GM23248 (cell line): ENCODE data around the gene PRF1. TPM values are rescaled to one million over a fixed set of nuclear protein-coding genes. Genes with fewer than 3 reads are reported as not detected.
"Not testable (repeated sequence)": the region's sequence is repeated elsewhere in the genome, so short reads cannot be mapped to it uniquely, and the experiment has no call there.

Experiments
- DNase-seq: peaks from one replicate; pipeline ENCODE4 v3.0.0-alpha.2; 2015
- H2AFZ ChIP-seq: fragments of 200-600 bp; sonication (generic); 2 replicates; pipeline ENCODE4 v1.6.1; 2016; ENCODE audit warnings: antibody characterized with exemption
- H3F3A ChIP-seq: fragments of 200-600 bp; sonication (generic); 2 replicates; pipeline ENCODE4 v1.6.1; 2016; ENCODE audit warnings: mild to moderate bottlenecking, antibody characterized with exemption, mixed run types; ENCODE audit not compliant: insufficient read depth
- H3K27ac ChIP-seq: fragments of 200-600 bp; sonication (generic); 2 replicates; pipeline ENCODE4 v1.5.1; 2016; ENCODE audit warnings: mild to moderate bottlenecking
- H3K27me3 ChIP-seq: fragments of 200-600 bp; sonication (generic); replicated peaks from 2 replicates; pipeline ENCODE4 v1.6.1; 2016; ENCODE audit warnings: mild to moderate bottlenecking; ENCODE audit not compliant: insufficient read depth
- H3K36me3 ChIP-seq: fragments of 200-600 bp; sonication (generic); 2 replicates; pipeline ENCODE4 v1.6.1; 2016; ENCODE audit warnings: low read depth, mild to moderate bottlenecking
- H3K4me1 ChIP-seq: fragments of 200-600 bp; sonication (generic); 2 replicates; pipeline ENCODE4 v1.6.1; 2016; ENCODE audit warnings: mild to moderate bottlenecking; ENCODE audit not compliant: insufficient read depth
- H3K4me2 ChIP-seq: fragments of 200-600 bp; sonication (generic); one replicate; pipeline ENCODE4 v1.6.1; 2016; ENCODE audit warnings: mild to moderate bottlenecking; ENCODE audit not compliant: unreplicated experiment
- H3K4me3 ChIP-seq: fragments of 200-600 bp; sonication (generic); 2 replicates; pipeline ENCODE4 v1.5.1; 2016; ENCODE audit warnings: mild to moderate bottlenecking
- H3K79me2 ChIP-seq: fragments of 200-600 bp; sonication (generic); 2 replicates; pipeline ENCODE4 v1.6.1; 2016; ENCODE audit warnings: mild to moderate bottlenecking; ENCODE audit not compliant: insufficient read depth
- H3K9ac ChIP-seq: fragments of 200-600 bp; sonication (generic); 2 replicates; pipeline ENCODE4 v1.6.1; 2016; ENCODE audit warnings: mild to moderate bottlenecking
- H3K9me2 ChIP-seq: fragments of 200-600 bp; sonication (generic); 2 replicates; pipeline ENCODE4 v1.6.1; 2016; ENCODE audit warnings: mixed run types, mild to moderate bottlenecking, moderate library complexity; ENCODE audit not compliant: insufficient read depth
- H3K9me3 ChIP-seq: fragments of 200-600 bp; sonication (generic); one replicate; pipeline ENCODE4 v1.6.1; 2017; ENCODE audit warnings: low read depth
- H4K20me1 ChIP-seq: fragments of 200-600 bp; sonication (generic); 2 replicates; pipeline ENCODE4 v1.6.0; 2016; ENCODE audit not compliant: insufficient read depth
- EZH2 ChIP-seq: fragments of 200-600 bp; sonication (generic); IDR thresholded peaks from 2 replicates; pipeline ENCODE4 v1.6.1; 2018; ENCODE audit warnings: antibody characterized with exemption, mild to moderate bottlenecking; ENCODE audit not compliant: insufficient read depth, poor library complexity, severe bottlenecking
- EZH2phosphoT487 ChIP-seq: fragments of 200-600 bp; sonication (generic); IDR thresholded peaks from 2 replicates; pipeline ENCODE4 v1.6.1; 2018; ENCODE audit warnings: antibody characterized with exemption, moderate library complexity, mild to moderate bottlenecking, low read depth; ENCODE audit not compliant: insufficient read depth
- WGBS, 2 experiments: methylation state at CpG; one replicate each; pipeline ENCODE4 v1.1.6; 2015 to 2017; ENCODE audit warnings: low lambda C conversion rate in 2 of 2, low coverage in 1 of 2; ENCODE audit errors: missing lambda C conversion rate in 2 of 2; 5-methylcytosine and 5-hydroxymethylcytosine counted together
- in situ Hi-C: fragments of 300-500 bp; cut with MboI; formaldehyde crosslinking; loops from 2 replicates; pipeline ENCODE4 v1.15.0; 2020
- polyA plus RNA-seq: library from polyadenylated mRNA; unstranded; fragments of >200 nt; fragmentation: Nextera tagmentation; extraction: Ambion mirVana; gene quantifications from 2 replicates; pipeline ENCODE4 v1.2.1, GENCODE V29; 2016
- total RNA-seq: library from RNA; depleted of rRNA; stranded (reverse); fragments of >200 nt; shearing (Covaris generic); gene quantifications from 2 replicates; pipeline ENCODE4 v1.2.3, GENCODE V29; 2014

PRF1 gene
- total and polyA plus RNA-seq, 2 experiments from 2014 or later, result not detected

- no peaks in the 10 kb centered on the region for H3K9me2 ChIP-seq
- no peak overlapping the region for H3K4me2 ChIP-seq
- H4K20me1 ChIP-seq, result no peaks in the 10 kb centered on the region
- WGBS, 2 experiments, result 10 to 21% methylated on average over 4 of the region's 4 CpGs
- TF ChIP-seq EZH2phosphoT487, result no peak
- no peak for TF ChIP-seq EZH2
- H3K27ac ChIP-seq, result peak overlapping the region; percentile 61
- in situ Hi-C loops, result no loop called here
- peaks cover 22% of the 10 kb centered on the region for H3F3A ChIP-seq
- H3K4me3 ChIP-seq, result no peak overlapping the region
- no peaks in the 10 kb centered on the region for H3K36me3 ChIP-seq
- H3K79me2 ChIP-seq, result no peaks in the 10 kb centered on the region
- no peaks in the 10 kb centered on the region for H3K27me3 ChIP-seq
- no peak overlapping the region for H2AFZ ChIP-seq
- H3K9me3 ChIP-seq, result no peaks in the 10 kb centered on the region
- 0 out of 2 replicates have a peak overlapping the region, but pooled peaks have one; percentile 36 for H3K9ac ChIP-seq
- H3K4me1 ChIP-seq, result peaks cover 25% of the 10 kb centered on the region
- peak; percentile 96 for DNase-seq
Measured at GRCh38 chr10:70649526-70649925, 47.0 kb upstream of the PRF1 start.

GRCh38 chr10:70648427-70648826 is 45.9 kb upstream of the PRF1 start:
- WGBS, 2 experiments, result 96 to 97% methylated on average over 3 of the region's 3 CpGs
- Histone ChIP-seq H3K27ac (no peak overlapping the region), H3F3A (peaks cover 12% of the 10 kb centered on the region; the same call in 1 of the 2 replicates), H3K4me3 (no peak overlapping the region), H2AFZ (no peak overlapping the region), H3K4me2 (no peak overlapping the region), H3K4me1 (peaks cover 16% of the 10 kb centered on the region), H4K20me1 (no peaks in the 10 kb centered on the region), H3K9me2 (no peaks in the 10 kb centered on the region), H3K27me3 (no peaks in the 10 kb centered on the region), H3K36me3 (no peaks in the 10 kb centered on the region), H3K9ac (no peak overlapping the region), H3K9me3 (no peaks in the 10 kb centered on the region), H3K79me2 (no peaks in the 10 kb centered on the region)
- TF ChIP-seq EZH2 (no peak), EZH2phosphoT487 (no peak)
- in situ Hi-C loops, result no loop called here
- no peak for DNase-seq

- in situ Hi-C loops, result no loop called here
- H4K20me1 ChIP-seq, result no peaks in the 10 kb centered on the region
- DNase-seq, result no peak
- TF ChIP-seq EZH2, result no peak
- H3K27me3 ChIP-seq, result no peaks in the 10 kb centered on the region
- no peaks in the 10 kb centered on the region for H3K79me2 ChIP-seq
- no peak overlapping the region for H2AFZ ChIP-seq
- no peak overlapping the region for H3K27ac ChIP-seq
- no peak overlapping the region for H3K4me2 ChIP-seq
- no peak overlapping the region for H3K4me3 ChIP-seq
- no peaks in the 10 kb centered on the region for H3K9me3 ChIP-seq
- H3F3A ChIP-seq, result peaks cover 3% of the 10 kb centered on the region; the same call in 1 of the 2 replicates
- peaks cover 8% of the 10 kb centered on the region for H3K4me1 ChIP-seq
- WGBS, 2 experiments, result 90 to 97% methylated on average over 2 of the region's 3 CpGs
- H3K9me2 ChIP-seq, result no peaks in the 10 kb centered on the region
- no peaks in the 10 kb centered on the region for H3K36me3 ChIP-seq
- no peak overlapping the region for H3K9ac ChIP-seq
Measured at GRCh38 chr10:70647086-70647485, 44.5 kb upstream of the PRF1 start.

GRCh38 chr10:70644959-70645358 is 42.4 kb upstream of the PRF1 start:
- H3K79me2 ChIP-seq, in situ Hi-C loops, H3F3A ChIP-seq, H4K20me1 ChIP-seq, H3K36me3 ChIP-seq, H2AFZ ChIP-seq, H3K4me2 ChIP-seq, H3K9me2 ChIP-seq, H3K4me3 ChIP-seq, H3K4me1 ChIP-seq, H3K9ac ChIP-seq, DNase-seq, H3K27me3 ChIP-seq, H3K9me3 ChIP-seq, H3K27ac ChIP-seq: not testable (repeated sequence)
- 50 to 52% methylated on average over 8 of the region's 8 CpGs for WGBS, 2 experiments

- H3K79me2 ChIP-seq, H3K36me3 ChIP-seq, H3K27ac ChIP-seq, DNase-seq, H3K27me3 ChIP-seq, H4K20me1 ChIP-seq, H3K4me3 ChIP-seq, H3K4me2 ChIP-seq, H3F3A ChIP-seq, H3K4me1 ChIP-seq, in situ Hi-C loops, H3K9me3 ChIP-seq, H3K9ac ChIP-seq, H2AFZ ChIP-seq, H3K9me2 ChIP-seq: not testable (repeated sequence)
- 77 to 84% methylated on average over 3 of the region's 3 CpGs for WGBS, 2 experiments
Measured at GRCh38 chr10:70643272-70643671, 40.7 kb upstream of the PRF1 start.

GRCh38 chr10:70639640-70640383 is 37.3 kb upstream of the PRF1 start:
- H3K9me2 ChIP-seq, H3F3A ChIP-seq, H3K27me3 ChIP-seq, H3K4me2 ChIP-seq, H3K79me2 ChIP-seq, H2AFZ ChIP-seq, H3K4me1 ChIP-seq, H3K27ac ChIP-seq, H3K9ac ChIP-seq, in situ Hi-C loops, H3K36me3 ChIP-seq, H3K4me3 ChIP-seq, DNase-seq, H3K9me3 ChIP-seq, H4K20me1 ChIP-seq: not testable (repeated sequence)
- 62 to 64% methylated on average over 7 of the region's 7 CpGs for WGBS, 2 experiments

GRCh38 chr10:70634515-70634914 is 32.0 kb upstream of the PRF1 start:
- in situ Hi-C loops, H3K9me2 ChIP-seq, H4K20me1 ChIP-seq, H2AFZ ChIP-seq, H3K4me2 ChIP-seq, H3K36me3 ChIP-seq, DNase-seq, H3F3A ChIP-seq, H3K9me3 ChIP-seq, H3K4me1 ChIP-seq, H3K27ac ChIP-seq, H3K9ac ChIP-seq, H3K4me3 ChIP-seq, H3K79me2 ChIP-seq: not testable (repeated sequence)
- WGBS, 2 experiments, result 90 to 93% methylated on average over 5 of the region's 5 CpGs
- H3K27me3 ChIP-seq, result peaks cover 12% of the 10 kb centered on the region
